ENCODE data around the gene KCNAB1. TPM values are rescaled to one million over a fixed set of nuclear protein-coding genes. Genes with fewer than 3 reads are reported as not detected.
"Not testable (repeated sequence)": the region's sequence is repeated elsewhere in the genome, so short reads cannot be mapped to it uniquely, and the experiment has no call there.

KCNAB1 gene
- total RNA-seq, 1 experiment from 2014 or later = 1.0 TPM

GRCh38 chr3:156227704-156228103 is 107.3 kb downstream of the KCNAB1 start:
- Mint-ChIP-seq H3K4me1 (peaks cover 6% of the 10 kb centered on the region), H3K9me3 (peaks cover 5% of the 10 kb centered on the region), H3K27ac (no peak overlapping the region), H3K36me3 (no peaks in the 10 kb centered on the region), H3K27me3 (ENCODE audit: low read depth) (no peaks in the 10 kb centered on the region), H3K4me3 (no peak overlapping the region)
- ChIA-PET POLR2A (no interaction called here), CTCF (no interaction called here)
- ATAC-seq (no peak), DNase-seq (ENCODE audit: low spot score) (no peak)
- TF ChIP-seq ZNF423 (CRISPR knock-in tag; IDR thresholded peaks at IDR 0.05) (no peak), GABPB1 (CRISPR knock-in tag; IDR thresholded peaks at IDR 0.05) (no peak), HMGXB4 (CRISPR knock-in tag; IDR thresholded peaks at IDR 0.05) (no peak), ETV6 (CRISPR knock-in tag; IDR thresholded peaks at IDR 0.05) (no peak), TP53 (CRISPR knock-in tag; IDR thresholded peaks at IDR 0.05) (no peak), SOX15 (CRISPR knock-in tag; IDR thresholded peaks at IDR 0.05) (no peak), AR (CRISPR knock-in tag; IDR thresholded peaks at IDR 0.05) (no peak), HMGA2 (CRISPR knock-in tag; IDR thresholded peaks at IDR 0.05) (no peak), RELA (CRISPR knock-in tag; IDR thresholded peaks at IDR 0.05; ENCODE audit: borderline replicate concordance) (no peak), ZMAT4 (CRISPR knock-in tag; IDR thresholded peaks at IDR 0.05) (no peak), TEAD1 (CRISPR knock-in tag; IDR thresholded peaks at IDR 0.05) (no peak)
- TF ChIP-seq, protein P1, sequence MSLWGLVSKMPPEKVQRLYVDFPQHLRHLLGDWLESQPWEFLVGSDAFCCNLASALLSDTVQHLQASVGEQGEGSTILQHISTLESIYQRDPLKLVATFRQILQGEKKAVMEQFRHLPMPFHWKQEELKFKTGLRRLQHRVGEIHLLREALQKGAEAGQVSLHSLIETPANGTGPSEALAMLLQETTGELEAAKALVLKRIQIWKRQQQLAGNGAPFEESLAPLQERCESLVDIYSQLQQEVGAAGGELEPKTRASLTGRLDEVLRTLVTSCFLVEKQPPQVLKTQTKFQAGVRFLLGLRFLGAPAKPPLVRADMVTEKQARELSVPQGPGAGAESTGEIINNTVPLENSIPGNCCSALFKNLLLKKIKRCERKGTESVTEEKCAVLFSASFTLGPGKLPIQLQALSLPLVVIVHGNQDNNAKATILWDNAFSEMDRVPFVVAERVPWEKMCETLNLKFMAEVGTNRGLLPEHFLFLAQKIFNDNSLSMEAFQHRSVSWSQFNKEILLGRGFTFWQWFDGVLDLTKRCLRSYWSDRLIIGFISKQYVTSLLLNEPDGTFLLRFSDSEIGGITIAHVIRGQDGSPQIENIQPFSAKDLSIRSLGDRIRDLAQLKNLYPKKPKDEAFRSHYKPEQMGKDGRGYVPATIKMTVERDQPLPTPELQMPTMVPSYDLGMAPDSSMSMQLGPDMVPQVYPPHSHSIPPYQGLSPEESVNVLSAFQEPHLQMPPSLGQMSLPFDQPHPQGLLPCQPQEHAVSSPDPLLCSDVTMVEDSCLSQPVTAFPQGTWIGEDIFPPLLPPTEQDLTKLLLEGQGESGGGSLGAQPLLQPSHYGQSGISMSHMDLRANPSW (CRISPR knock-in tag; conservative IDR thresholded peaks at IDR 0.05; ENCODE audit: low read depth) = no peak
- TF ChIP-seq, protein P2, sequence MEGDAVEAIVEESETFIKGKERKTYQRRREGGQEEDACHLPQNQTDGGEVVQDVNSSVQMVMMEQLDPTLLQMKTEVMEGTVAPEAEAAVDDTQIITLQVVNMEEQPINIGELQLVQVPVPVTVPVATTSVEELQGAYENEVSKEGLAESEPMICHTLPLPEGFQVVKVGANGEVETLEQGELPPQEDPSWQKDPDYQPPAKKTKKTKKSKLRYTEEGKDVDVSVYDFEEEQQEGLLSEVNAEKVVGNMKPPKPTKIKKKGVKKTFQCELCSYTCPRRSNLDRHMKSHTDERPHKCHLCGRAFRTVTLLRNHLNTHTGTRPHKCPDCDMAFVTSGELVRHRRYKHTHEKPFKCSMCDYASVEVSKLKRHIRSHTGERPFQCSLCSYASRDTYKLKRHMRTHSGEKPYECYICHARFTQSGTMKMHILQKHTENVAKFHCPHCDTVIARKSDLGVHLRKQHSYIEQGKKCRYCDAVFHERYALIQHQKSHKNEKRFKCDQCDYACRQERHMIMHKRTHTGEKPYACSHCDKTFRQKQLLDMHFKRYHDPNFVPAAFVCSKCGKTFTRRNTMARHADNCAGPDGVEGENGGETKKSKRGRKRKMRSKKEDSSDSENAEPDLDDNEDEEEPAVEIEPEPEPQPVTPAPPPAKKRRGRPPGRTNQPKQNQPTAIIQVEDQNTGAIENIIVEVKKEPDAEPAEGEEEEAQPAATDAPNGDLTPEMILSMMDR (IDR thresholded peaks at IDR 0.05) = no peak

GRCh38 chr3:156230278-156230900 is 110.0 kb downstream of the KCNAB1 start:
- H3K36me3 Mint-ChIP-seq = no peaks in the 10 kb centered on the region
- DNase-seq (ENCODE audit: low spot score) (no peak), ATAC-seq (no peak)
- ChIA-PET CTCF (interaction anchor here (1.4 kb wide), 1 partner anchor 56 kb away, joined by 3 read pairs; no protein-coding TSS in a partner anchor), POLR2A (no interaction called here)
- H3K27me3 Mint-ChIP-seq (ENCODE audit: low read depth) = no peaks in the 10 kb centered on the region
- TF ChIP-seq ATF1 (CRISPR knock-in tag; IDR thresholded peaks at IDR 0.05) (no peak), FOXJ3 (CRISPR knock-in tag; IDR thresholded peaks at IDR 0.05; ENCODE audit: borderline replicate concordance) (no peak), RELA (CRISPR knock-in tag; IDR thresholded peaks at IDR 0.05; ENCODE audit: borderline replicate concordance) (no peak)
- peaks cover 13% of the 10 kb centered on the region for H3K4me1 Mint-ChIP-seq
- no peak overlapping the region for H3K27ac Mint-ChIP-seq
- H3K9me3 Mint-ChIP-seq = no peaks in the 10 kb centered on the region
- no peak overlapping the region for H3K4me3 Mint-ChIP-seq

GRCh38 chr3:156231221-156231620 is 110.8 kb downstream of the KCNAB1 start:
- H3K9me3 Mint-ChIP-seq; H3K36me3 Mint-ChIP-seq; DNase-seq (ENCODE audit: low spot score); H3K4me3 Mint-ChIP-seq; H3K27me3 Mint-ChIP-seq (ENCODE audit: low read depth); ATAC-seq; H3K27ac Mint-ChIP-seq; POLR2A ChIA-PET: not testable (repeated sequence)
- H3K4me1 Mint-ChIP-seq = peaks cover 13% of the 10 kb centered on the region
- CTCF ChIA-PET = interaction anchor here (1.4 kb wide), 1 partner anchor 57 kb away, joined by 3 read pairs; no protein-coding TSS in a partner anchor

Measured in WTC11 (cell line).